GM12878 (cell line): ENCODE measurements around the gene LMNTD2.

Experiments
- CBFB ChIP-seq: IDR thresholded peaks from 2 replicates; pipeline ENCODE4 v1.6.1; 2016; ENCODE audit warnings: antibody characterized with exemption, low read depth
- EED ChIP-seq: sonication (generic); IDR thresholded peaks from 2 replicates; pipeline ENCODE4 v1.6.1; 2016; ENCODE audit warnings: antibody characterized with exemption, low read depth
- EGR1 ChIP-seq, 2 experiments: IDR thresholded peaks; 1 replicate in 1 of 2; 2 replicates in 1 of 2; pipeline ENCODE4 v1.6.1; 2011 to 2012; ENCODE audit warnings: low read depth in 2 of 2, low read length in 2 of 2, borderline replicate concordance in 1 of 2, mild to moderate bottlenecking in 1 of 2, moderate library complexity in 1 of 2
- NR2C2 ChIP-seq: IDR thresholded peaks from 2 replicates; pipeline ENCODE4 v1.6.1; 2011; ENCODE audit warnings: borderline replicate concordance, low read depth; ENCODE audit not compliant: control insufficient read depth, insufficient read length
- RAD21 ChIP-seq: IDR thresholded peaks from 2 replicates; pipeline ENCODE4 v1.6.1; 2011; ENCODE audit warnings: mild to moderate bottlenecking, low read depth, low read length, moderate library complexity; ENCODE audit not compliant: insufficient read depth
- YY1 ChIP-seq: IDR thresholded peaks from 2 replicates; pipeline ENCODE4 v1.6.1; 2011; ENCODE audit warnings: low read depth, mild to moderate bottlenecking, low read length
- TF ChIP-seq, protein P1 (sequence below), 3 experiments: IDR thresholded peaks in 2 of 3; conservative IDR thresholded peaks in 1 of 3; 2 replicates each; pipeline ENCODE4 v1.5.1; 2011; ENCODE audit warnings: low read depth in 3 of 3, low read length in 3 of 3, mild to moderate bottlenecking in 3 of 3, control low read depth in 2 of 3, moderate library complexity in 2 of 3, inconsistent platforms in 1 of 3, mixed read lengths in 1 of 3; ENCODE audit not compliant: control insufficient read depth in 2 of 3, insufficient read depth in 1 of 3; ENCODE audit errors: extremely low read depth in 1 of 3
- TF ChIP-seq, protein P2 (sequence below): fragments of 450-650 bp; IDR thresholded peaks from 2 replicates; pipeline ENCODE4 v1.6.1; 2017; ENCODE audit warnings: antibody characterized with exemption, mild to moderate bottlenecking, moderate library complexity
- TF ChIP-seq, protein P3 (sequence below): IDR thresholded peaks from 2 replicates; pipeline ENCODE4 v1.6.1; 2011; ENCODE audit warnings: low read depth, low read length, improper control_type of control experiment, borderline replicate concordance

DNA sequence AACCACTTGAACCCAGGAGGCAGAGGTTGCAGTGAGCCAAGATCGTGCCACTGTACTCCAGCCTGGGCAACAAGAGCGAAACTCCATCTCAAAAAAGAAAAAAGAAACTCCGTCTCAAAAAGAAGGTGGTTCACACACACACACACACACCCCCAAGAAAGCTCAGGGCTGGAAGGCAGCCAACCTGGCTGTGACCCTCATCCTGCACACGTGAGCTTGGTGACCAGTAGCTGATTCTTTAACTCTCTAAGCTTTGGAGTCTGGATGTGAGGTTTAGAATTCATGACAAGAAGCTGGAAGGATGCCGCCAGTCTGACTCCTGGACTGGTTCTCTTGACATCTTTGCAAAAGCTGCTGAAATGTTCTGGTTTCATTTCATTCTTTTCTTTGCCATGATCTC lies 51.6 kb downstream of the LMNTD2 start:
- TF ChIP-seq RAD21, result no peak
- TF ChIP-seq, protein P1, sequence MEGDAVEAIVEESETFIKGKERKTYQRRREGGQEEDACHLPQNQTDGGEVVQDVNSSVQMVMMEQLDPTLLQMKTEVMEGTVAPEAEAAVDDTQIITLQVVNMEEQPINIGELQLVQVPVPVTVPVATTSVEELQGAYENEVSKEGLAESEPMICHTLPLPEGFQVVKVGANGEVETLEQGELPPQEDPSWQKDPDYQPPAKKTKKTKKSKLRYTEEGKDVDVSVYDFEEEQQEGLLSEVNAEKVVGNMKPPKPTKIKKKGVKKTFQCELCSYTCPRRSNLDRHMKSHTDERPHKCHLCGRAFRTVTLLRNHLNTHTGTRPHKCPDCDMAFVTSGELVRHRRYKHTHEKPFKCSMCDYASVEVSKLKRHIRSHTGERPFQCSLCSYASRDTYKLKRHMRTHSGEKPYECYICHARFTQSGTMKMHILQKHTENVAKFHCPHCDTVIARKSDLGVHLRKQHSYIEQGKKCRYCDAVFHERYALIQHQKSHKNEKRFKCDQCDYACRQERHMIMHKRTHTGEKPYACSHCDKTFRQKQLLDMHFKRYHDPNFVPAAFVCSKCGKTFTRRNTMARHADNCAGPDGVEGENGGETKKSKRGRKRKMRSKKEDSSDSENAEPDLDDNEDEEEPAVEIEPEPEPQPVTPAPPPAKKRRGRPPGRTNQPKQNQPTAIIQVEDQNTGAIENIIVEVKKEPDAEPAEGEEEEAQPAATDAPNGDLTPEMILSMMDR (IDR thresholded peaks at IDR 0.05 in 2 of 3, conservative IDR thresholded peaks at IDR 0.05 in 1 of 3; ENCODE audit: control insufficient read depth in 2 of 3, extremely low read depth in 1 of 3, insufficient read depth in 1 of 3, low read depth in 3 of 3, low read length in 3 of 3), result no peak
- TF ChIP-seq EGR1 (IDR thresholded peaks at IDR 0.05; ENCODE audit: borderline replicate concordance in 1 of 2, low read depth in 2 of 2, low read length in 2 of 2), result no peak
- TF ChIP-seq CBFB, result no peak
- TF ChIP-seq YY1, result no peak
- TF ChIP-seq, protein P2, sequence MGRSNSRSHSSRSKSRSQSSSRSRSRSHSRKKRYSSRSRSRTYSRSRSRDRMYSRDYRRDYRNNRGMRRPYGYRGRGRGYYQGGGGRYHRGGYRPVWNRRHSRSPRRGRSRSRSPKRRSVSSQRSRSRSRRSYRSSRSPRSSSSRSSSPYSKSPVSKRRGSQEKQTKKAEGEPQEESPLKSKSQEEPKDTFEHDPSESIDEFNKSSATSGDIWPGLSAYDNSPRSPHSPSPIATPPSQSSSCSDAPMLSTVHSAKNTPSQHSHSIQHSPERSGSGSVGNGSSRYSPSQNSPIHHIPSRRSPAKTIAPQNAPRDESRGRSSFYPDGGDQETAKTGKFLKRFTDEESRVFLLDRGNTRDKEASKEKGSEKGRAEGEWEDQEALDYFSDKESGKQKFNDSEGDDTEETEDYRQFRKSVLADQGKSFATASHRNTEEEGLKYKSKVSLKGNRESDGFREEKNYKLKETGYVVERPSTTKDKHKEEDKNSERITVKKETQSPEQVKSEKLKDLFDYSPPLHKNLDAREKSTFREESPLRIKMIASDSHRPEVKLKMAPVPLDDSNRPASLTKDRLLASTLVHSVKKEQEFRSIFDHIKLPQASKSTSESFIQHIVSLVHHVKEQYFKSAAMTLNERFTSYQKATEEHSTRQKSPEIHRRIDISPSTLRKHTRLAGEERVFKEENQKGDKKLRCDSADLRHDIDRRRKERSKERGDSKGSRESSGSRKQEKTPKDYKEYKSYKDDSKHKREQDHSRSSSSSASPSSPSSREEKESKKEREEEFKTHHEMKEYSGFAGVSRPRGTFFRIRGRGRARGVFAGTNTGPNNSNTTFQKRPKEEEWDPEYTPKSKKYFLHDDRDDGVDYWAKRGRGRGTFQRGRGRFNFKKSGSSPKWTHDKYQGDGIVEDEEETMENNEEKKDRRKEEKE, result no peak
- TF ChIP-seq, protein P3, sequence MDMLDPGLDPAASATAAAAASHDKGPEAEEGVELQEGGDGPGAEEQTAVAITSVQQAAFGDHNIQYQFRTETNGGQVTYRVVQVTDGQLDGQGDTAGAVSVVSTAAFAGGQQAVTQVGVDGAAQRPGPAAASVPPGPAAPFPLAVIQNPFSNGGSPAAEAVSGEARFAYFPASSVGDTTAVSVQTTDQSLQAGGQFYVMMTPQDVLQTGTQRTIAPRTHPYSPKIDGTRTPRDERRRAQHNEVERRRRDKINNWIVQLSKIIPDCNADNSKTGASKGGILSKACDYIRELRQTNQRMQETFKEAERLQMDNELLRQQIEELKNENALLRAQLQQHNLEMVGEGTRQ, result no peak
- TF ChIP-seq NR2C2, result no peak
- TF ChIP-seq EED, result no peak
